Ishikawa (cell line): ENCODE data around the gene NUBP1.

Experiments used
- CEBPB ChIP-seq: IDR thresholded peaks from 2 replicates; pipeline ENCODE4 v1.6.1; 2012
- CREB1 ChIP-seq: IDR thresholded peaks from 2 replicates; pipeline ENCODE4 v1.6.1; 2012; ENCODE audit warnings: low read depth
- EGR1 ChIP-seq: IDR thresholded peaks from 2 replicates; pipeline ENCODE4 v1.6.1; 2012
- EP300 ChIP-seq: IDR thresholded peaks from 2 replicates; pipeline ENCODE4 v1.6.1; 2012; ENCODE audit warnings: borderline replicate concordance
- FOXM1 ChIP-seq: IDR thresholded peaks from 2 replicates; pipeline ENCODE4 v1.6.1; 2012; ENCODE audit warnings: low read depth, borderline replicate concordance
- NFIC ChIP-seq: IDR thresholded peaks from 2 replicates; pipeline ENCODE4 v1.6.1; 2012
- RAD21 ChIP-seq: IDR thresholded peaks from 2 replicates; pipeline ENCODE4 v1.6.1; 2012; ENCODE audit warnings: low read depth
- TAF1 ChIP-seq: IDR thresholded peaks from 2 replicates; pipeline ENCODE4 v1.6.1; 2012; ENCODE audit warnings: low read depth, mild to moderate bottlenecking
- TCF12 ChIP-seq: IDR thresholded peaks from 2 replicates; pipeline ENCODE4 v1.6.1; 2012; ENCODE audit warnings: low read depth
- TEAD4 ChIP-seq: IDR thresholded peaks from 2 replicates; pipeline ENCODE4 v1.6.1; 2012
- USF1 ChIP-seq: IDR thresholded peaks from 2 replicates; pipeline ENCODE4 v1.6.1; 2012
- YY1 ChIP-seq: IDR thresholded peaks from 2 replicates; pipeline ENCODE4 v1.6.1; 2012; ENCODE audit warnings: low read depth
- ZBTB7A ChIP-seq: IDR thresholded peaks from 2 replicates; pipeline ENCODE4 v1.6.1; 2012; ENCODE audit warnings: low read depth
- TF ChIP-seq, protein P1 (sequence below): IDR thresholded peaks from 2 replicates; pipeline ENCODE4 v1.6.1; 2012; ENCODE audit warnings: low read depth, mild to moderate bottlenecking
- TF ChIP-seq, protein P2 (sequence below): IDR thresholded peaks from 2 replicates; pipeline ENCODE4 v1.6.1; 2012

The NUBP1 gene

DNA sequence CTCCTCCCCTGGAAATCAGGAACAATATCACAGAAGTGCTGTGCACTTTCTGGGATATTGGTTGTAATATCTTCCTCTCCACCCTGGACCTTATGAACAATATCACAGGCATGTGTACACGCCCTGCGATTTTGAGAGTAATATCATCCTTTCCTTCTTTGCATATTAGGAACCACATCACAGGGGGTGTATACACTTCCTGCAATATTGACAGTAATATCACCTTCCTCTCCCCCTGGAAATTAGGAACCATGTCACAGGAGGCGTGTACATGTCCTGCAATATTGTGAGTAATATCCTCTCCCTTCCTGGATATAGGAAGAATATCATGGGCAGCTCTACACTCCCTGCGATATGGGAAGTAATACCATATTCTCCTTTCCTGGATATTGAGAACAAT is 34.7 kb upstream of the NUBP1 start:
- TF ChIP-seq ZBTB7A, result no peak
- no peak for TF ChIP-seq USF1
- TF ChIP-seq YY1, result no peak
- TF ChIP-seq CEBPB, result no peak
- TF ChIP-seq RAD21, result no peak

GRCh38 chr16:10728003-10728887 is 15.4 kb upstream of the NUBP1 start:
- no peak for TF ChIP-seq EP300
- TF ChIP-seq, protein P1, sequence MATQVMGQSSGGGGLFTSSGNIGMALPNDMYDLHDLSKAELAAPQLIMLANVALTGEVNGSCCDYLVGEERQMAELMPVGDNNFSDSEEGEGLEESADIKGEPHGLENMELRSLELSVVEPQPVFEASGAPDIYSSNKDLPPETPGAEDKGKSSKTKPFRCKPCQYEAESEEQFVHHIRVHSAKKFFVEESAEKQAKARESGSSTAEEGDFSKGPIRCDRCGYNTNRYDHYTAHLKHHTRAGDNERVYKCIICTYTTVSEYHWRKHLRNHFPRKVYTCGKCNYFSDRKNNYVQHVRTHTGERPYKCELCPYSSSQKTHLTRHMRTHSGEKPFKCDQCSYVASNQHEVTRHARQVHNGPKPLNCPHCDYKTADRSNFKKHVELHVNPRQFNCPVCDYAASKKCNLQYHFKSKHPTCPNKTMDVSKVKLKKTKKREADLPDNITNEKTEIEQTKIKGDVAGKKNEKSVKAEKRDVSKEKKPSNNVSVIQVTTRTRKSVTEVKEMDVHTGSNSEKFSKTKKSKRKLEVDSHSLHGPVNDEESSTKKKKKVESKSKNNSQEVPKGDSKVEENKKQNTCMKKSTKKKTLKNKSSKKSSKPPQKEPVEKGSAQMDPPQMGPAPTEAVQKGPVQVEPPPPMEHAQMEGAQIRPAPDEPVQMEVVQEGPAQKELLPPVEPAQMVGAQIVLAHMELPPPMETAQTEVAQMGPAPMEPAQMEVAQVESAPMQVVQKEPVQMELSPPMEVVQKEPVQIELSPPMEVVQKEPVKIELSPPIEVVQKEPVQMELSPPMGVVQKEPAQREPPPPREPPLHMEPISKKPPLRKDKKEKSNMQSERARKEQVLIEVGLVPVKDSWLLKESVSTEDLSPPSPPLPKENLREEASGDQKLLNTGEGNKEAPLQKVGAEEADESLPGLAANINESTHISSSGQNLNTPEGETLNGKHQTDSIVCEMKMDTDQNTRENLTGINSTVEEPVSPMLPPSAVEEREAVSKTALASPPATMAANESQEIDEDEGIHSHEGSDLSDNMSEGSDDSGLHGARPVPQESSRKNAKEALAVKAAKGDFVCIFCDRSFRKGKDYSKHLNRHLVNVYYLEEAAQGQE, result no peak
- no peak for TF ChIP-seq TEAD4
- TF ChIP-seq, protein P2, sequence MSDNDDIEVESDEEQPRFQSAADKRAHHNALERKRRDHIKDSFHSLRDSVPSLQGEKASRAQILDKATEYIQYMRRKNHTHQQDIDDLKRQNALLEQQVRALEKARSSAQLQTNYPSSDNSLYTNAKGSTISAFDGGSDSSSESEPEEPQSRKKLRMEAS, result no peak
- no peak for TF ChIP-seq TAF1
- TF ChIP-seq EGR1, result no peak
- no peak for TF ChIP-seq NFIC

GRCh38 chr16:10729104-10730048 is 14.3 kb upstream of the NUBP1 start:
- no peak for TF ChIP-seq RAD21
- TF ChIP-seq FOXM1, result no peak
- no peak for TF ChIP-seq USF1
- TF ChIP-seq EGR1, result no peak
- no peak for TF ChIP-seq CREB1
- TF ChIP-seq TAF1, result no peak
- TF ChIP-seq, protein P2, result no peak
- TF ChIP-seq EP300, result no peak
- TF ChIP-seq YY1, result no peak
- TF ChIP-seq, protein P1, result no peak
- no peak for TF ChIP-seq TCF12
- TF ChIP-seq CEBPB, result no peak
- no peak for TF ChIP-seq ZBTB7A
- no peak for TF ChIP-seq TEAD4
- no peak for TF ChIP-seq NFIC

GRCh38 chr16:10731790-10732189 is 11.9 kb upstream of the NUBP1 start:
- TF ChIP-seq, protein P2, result no peak
- no peak for TF ChIP-seq ZBTB7A
- no peak for TF ChIP-seq USF1
- no peak for TF ChIP-seq TEAD4
- TF ChIP-seq CEBPB, result no peak
- TF ChIP-seq YY1, result no peak
- TF ChIP-seq NFIC, result no peak
- TF ChIP-seq, protein P1, result no peak
- TF ChIP-seq EP300, result no peak
- TF ChIP-seq TAF1, result no peak
- TF ChIP-seq CREB1, result no peak
- TF ChIP-seq FOXM1, result no peak
- TF ChIP-seq EGR1, result no peak
- TF ChIP-seq RAD21, result no peak
- TF ChIP-seq TCF12, result no peak
